Measurements from ENCODE around the gene RAD18. TPM values are rescaled to one million over a fixed set of nuclear protein-coding genes. Genes with fewer than 3 reads are reported as not detected.

Gene RAD18
- total RNA-seq, 1 experiment from 2014 or later = 44.9 TPM

GRCh38 chr3:8980756-8981257, 17.5 kb upstream of the RAD18 start:
- DNase-seq = no peak
- Histone ChIP-seq H3K27me3 (peaks cover 17% of the 10 kb centered on the region), H3K4me1 (no peaks in the 10 kb centered on the region), H3K27ac (no peak overlapping the region), H3K4me3 (no peak overlapping the region), H3K36me3 (no peaks in the 10 kb centered on the region), H3K9me3 (replicated peaks) (no peaks in the 10 kb centered on the region; the same call in 1 of the 2 replicates)

DNA sequence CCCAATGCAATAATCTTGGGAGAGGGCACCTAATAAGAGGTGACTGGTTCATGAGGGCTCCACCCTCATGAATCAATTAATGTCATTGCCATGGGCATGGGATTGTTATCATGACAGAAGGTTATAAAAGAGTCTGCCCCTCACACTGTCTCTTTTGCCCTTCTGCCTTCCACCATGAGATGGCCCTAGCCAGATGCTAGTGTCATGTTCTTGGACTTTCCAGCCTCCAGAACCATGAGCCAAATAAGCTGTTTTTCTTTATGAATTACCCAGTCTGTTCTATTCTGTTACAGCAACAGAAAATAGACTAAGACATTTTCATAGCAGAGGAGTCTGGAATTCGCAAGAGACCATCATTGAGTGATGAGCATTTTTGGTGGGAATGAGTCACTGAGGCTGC, 16.0 kb upstream of the RAD18 start:
- Histone ChIP-seq H3K4me3 (no peak overlapping the region), H3K4me1 (no peaks in the 10 kb centered on the region), H3K9me3 (replicated peaks) (no peaks in the 10 kb centered on the region; the same call in 1 of the 2 replicates), H3K36me3 (no peaks in the 10 kb centered on the region), H3K27me3 (peaks cover 17% of the 10 kb centered on the region), H3K27ac (no peak overlapping the region)
- no peak for DNase-seq

DNA sequence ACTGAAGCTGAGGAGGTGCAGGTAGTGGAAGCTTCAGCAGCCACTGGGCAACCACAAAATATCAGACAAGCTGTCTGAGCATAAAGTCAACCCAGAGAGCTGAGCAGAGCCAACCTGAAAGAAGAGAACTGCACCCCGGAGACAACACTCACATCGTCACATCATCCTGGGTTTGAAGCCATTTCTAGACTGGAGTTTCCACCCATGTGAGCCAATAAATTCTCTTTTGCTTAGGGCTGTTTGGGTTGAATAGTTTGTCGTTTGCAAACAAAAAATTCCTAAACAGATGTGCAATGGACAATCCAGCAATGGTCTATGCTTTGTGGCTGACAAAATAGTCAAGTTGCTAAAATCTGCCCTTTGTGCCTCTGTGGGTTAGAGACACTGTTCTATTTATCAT, 15.3 kb upstream of the RAD18 start:
- Histone ChIP-seq H3K27me3 (peaks cover 17% of the 10 kb centered on the region), H3K9me3 (replicated peaks) (no peaks in the 10 kb centered on the region; the same call in 1 of the 2 replicates), H3K27ac (no peak overlapping the region), H3K4me3 (no peak overlapping the region), H3K36me3 (no peaks in the 10 kb centered on the region), H3K4me1 (no peaks in the 10 kb centered on the region)
- DNase-seq = no peak

DNA sequence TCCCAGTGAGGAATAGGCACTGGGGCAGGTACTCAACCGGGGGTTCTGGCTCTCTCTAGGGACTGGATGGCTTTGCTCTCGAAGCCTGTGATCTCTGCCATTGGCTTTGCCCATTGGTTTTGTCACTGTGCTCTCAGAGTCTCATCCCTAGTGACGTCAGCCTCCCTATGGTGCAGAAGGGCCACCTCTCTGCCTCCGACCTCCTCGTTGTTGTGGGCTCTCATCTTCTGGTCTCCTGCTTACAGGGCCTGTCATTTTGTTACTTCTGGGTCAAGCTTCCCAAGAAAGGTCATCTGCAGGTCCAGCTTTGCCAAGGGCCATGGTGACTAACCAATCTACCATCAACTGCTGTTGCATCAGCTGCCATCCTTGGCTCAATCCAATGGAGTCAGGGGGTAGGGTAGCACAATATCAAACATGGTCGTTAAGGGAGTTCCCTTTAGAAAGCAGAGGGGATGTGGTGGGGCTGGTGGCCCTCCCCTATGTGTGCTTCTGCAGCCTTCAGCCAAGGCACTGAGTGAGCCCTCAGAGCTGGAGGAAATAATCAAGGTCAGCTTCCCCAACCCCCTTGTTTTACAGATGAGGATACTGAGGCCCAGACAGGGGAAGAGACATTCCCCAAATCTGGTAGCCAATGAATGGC, 13.4 kb upstream of the RAD18 start:
- DNase-seq = no peak
- H3K36me3 ChIP-seq = no peaks in the 10 kb centered on the region
- H3K4me3 ChIP-seq = no peak overlapping the region
- H3K27me3 ChIP-seq = peaks cover 12% of the 10 kb centered on the region
- no peaks in the 10 kb centered on the region for H3K4me1 ChIP-seq
- H3K9me3 ChIP-seq (replicated peaks) = no peaks in the 10 kb centered on the region; the same call in 1 of the 2 replicates
- H3K27ac ChIP-seq = no peak overlapping the region

DNA sequence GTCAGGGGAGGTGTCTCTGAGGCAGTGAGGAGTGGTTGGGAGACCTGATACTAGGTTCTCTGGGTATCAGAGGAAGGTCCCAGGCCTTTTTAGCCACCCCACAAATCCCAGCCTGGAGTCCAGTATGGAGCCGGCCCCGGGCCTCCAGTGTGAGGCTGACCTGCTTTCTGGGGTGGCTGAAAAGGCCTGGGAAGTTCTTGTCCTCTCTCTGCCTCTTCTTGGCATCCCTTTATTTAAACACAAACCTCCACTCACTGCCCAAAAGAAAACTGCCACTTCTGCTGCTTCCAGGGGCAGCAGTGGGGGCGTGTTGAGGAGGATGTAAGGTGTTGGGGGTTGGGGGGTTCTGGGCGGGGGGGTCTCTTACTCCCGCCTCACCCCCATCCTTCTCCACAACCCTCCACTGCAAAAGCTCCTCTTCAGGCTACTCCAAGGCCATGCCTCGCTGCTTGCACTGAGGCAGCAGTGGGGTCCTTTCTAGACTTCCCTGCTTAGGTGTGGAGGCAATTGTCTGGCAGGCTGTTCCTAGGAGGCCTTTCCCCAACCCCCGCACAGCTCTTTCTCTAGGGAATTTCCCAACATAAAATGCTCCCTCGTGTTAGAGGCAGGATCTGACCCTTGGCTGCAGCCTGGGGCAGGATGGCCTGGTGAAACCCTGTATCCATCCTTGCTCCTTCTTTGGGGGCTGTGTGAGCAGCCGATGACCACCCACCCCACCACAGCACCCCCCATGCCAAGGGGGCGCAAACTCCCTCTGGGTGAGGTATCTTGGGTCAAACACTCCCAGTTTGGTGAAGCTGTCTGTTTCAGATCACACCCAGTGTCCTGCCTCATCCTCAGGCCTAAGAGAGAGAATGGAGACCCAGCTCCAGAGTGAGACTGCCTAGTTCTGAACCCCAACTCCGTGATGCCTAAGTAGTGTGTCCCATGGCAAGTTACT, 12.1 kb upstream of the RAD18 start:
- DNase-seq = no peak
- Histone ChIP-seq H3K36me3 (no peaks in the 10 kb centered on the region), H3K27ac (no peak overlapping the region), H3K27me3 (peaks cover 7% of the 10 kb centered on the region; the same call in 1 of the 2 replicates), H3K9me3 (replicated peaks) (no peaks in the 10 kb centered on the region; the same call in 1 of the 2 replicates), H3K4me3 (no peak overlapping the region), H3K4me1 (no peaks in the 10 kb centered on the region)

GRCh38 chr3:8974458-8974857, 11.2 kb upstream of the RAD18 start:
- peaks cover 5% of the 10 kb centered on the region; the same call in 1 of the 2 replicates for H3K27me3 ChIP-seq
- no peak for DNase-seq
- no peaks in the 10 kb centered on the region; the same call in 1 of the 2 replicates for H3K9me3 ChIP-seq (replicated peaks)
- H3K4me3 ChIP-seq = no peak overlapping the region
- no peaks in the 10 kb centered on the region for H3K4me1 ChIP-seq
- H3K36me3 ChIP-seq = no peaks in the 10 kb centered on the region
- H3K27ac ChIP-seq = no peak overlapping the region

- Histone ChIP-seq H3K27ac (no peak overlapping the region), H3K4me1 (no peaks in the 10 kb centered on the region), H3K4me3 (no peak overlapping the region), H3K9me3 (replicated peaks) (no peaks in the 10 kb centered on the region), H3K27me3 (peaks cover 5% of the 10 kb centered on the region; the same call in 1 of the 2 replicates), H3K36me3 (no peaks in the 10 kb centered on the region)
- peak; percentile 63 to 84 for DNase-seq
Observed at GRCh38 chr3:8972639-8973038, 9.4 kb upstream of the RAD18 start.

DNA sequence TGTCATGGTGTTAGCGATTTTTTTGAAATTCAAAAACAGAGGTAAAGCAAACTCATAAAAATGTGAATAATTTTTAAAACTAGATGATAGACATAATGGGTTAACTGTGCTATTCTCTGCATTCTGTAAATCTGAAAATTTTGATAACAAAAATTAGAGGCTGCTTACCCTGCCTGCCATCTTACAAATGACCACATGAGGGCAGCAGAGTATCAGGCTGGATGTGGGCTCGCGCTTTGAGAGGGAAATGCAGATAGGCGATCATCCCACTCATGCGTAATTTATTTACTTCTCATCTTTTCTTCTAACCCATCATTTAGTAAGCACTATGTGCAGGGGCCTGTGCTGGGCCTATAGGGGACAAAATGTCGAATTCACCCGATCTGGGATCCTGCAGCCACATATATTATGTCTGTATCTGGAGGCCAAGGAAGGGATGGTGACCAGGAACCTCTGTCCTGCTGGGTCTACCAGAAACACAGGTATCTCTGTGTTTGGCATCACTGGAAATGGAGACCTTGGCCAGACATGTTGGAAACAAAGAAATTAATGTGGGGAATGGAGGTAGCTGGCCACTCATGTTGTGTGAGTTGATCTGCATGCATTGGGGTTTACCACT, 7.8 kb upstream of the RAD18 start:
- DNase-seq = peak; percentile 55 to 82
- Histone ChIP-seq H3K36me3 (no peaks in the 10 kb centered on the region), H3K4me1 (no peaks in the 10 kb centered on the region), H3K4me3 (no peak overlapping the region), H3K27me3 (peaks cover 5% of the 10 kb centered on the region; the same call in 1 of the 2 replicates), H3K9me3 (replicated peaks) (no peaks in the 10 kb centered on the region), H3K27ac (no peak overlapping the region)

DNA sequence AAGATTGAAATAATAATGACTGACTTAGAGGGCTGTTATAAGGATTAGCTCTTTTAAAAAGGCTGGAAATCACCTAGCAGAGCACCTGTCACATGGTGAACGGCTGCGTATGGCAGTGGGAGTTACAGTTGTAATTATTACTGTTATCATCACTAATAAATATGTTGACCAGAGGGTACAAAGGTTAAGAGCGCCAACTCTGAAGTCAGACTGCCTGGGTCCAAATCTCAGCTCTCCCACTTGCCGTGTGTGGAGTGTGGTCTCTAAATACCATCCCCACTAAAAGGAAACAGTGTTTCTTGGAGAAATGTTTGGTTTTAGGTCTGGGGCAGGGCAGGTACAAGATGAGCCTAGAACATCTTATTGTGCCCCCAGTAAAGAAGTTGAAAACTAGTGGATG, 6.0 kb upstream of the RAD18 start:
- Histone ChIP-seq H3K9me3 (replicated peaks) (no peaks in the 10 kb centered on the region), H3K36me3 (no peaks in the 10 kb centered on the region), H3K4me3 (no peak overlapping the region), H3K27ac (no peak overlapping the region), H3K4me1 (no peaks in the 10 kb centered on the region), H3K27me3 (peaks cover 5% of the 10 kb centered on the region; the same call in 1 of the 2 replicates)
- DNase-seq = no peak

DNA sequence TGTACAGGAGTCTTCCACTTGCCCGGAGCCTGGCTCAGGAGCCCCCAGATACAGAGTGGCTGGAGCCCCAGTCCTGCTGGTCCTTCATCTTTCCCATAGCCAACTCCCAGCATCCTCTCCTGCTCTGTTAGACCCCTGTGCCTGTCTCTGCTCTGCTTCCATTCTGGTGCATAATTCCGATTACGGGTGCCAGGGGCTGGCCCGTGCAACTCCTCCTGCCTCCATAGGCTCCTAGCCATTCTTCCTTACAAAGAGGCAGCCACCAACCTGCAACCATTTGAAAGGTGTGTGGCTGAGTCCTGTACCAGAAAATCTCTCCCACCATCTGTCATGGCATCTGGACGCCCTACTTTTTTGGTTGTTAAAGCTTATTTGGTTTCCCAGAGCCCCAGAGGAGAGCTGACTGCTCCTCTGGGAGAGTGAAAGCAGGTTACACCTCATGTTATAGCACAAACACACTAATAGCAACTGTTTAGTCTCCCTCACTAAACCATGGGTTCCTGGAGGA, 5.2 kb upstream of the RAD18 start:
- H3K9me3 ChIP-seq (replicated peaks) = no peaks in the 10 kb centered on the region
- no peak overlapping the region for H3K27ac ChIP-seq
- H3K4me3 ChIP-seq = no peak overlapping the region
- peaks cover 5% of the 10 kb centered on the region; the same call in 1 of the 2 replicates for H3K27me3 ChIP-seq
- no peaks in the 10 kb centered on the region for H3K4me1 ChIP-seq
- no peaks in the 10 kb centered on the region for H3K36me3 ChIP-seq
- no peak for DNase-seq

DNA sequence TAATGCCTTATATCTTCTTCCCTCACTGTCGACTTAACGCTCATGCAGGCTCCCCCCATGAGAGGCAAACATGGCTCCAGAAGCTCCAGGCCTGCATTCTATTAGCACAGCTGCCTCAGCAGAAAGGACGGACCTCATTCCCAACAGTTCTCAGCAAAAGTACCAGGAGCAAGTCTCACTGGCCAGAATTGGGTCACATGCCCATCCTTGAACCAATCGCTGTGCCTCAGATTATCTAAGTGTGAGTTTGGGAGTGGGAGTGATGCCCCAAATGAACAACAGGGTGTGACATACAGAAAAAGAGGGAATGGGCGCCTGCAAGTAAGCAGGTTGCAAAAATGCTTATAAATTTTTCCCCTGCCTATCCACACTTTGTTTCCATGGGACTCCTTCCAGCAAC, 4.3 kb upstream of the RAD18 start:
- Histone ChIP-seq H3K36me3 (no peaks in the 10 kb centered on the region), H3K4me3 (no peak overlapping the region), H3K4me1 (no peaks in the 10 kb centered on the region), H3K27ac (no peak overlapping the region), H3K27me3 (peaks cover 5% of the 10 kb centered on the region; the same call in 1 of the 2 replicates), H3K9me3 (replicated peaks) (no peaks in the 10 kb centered on the region)
- no peak for DNase-seq

DNA sequence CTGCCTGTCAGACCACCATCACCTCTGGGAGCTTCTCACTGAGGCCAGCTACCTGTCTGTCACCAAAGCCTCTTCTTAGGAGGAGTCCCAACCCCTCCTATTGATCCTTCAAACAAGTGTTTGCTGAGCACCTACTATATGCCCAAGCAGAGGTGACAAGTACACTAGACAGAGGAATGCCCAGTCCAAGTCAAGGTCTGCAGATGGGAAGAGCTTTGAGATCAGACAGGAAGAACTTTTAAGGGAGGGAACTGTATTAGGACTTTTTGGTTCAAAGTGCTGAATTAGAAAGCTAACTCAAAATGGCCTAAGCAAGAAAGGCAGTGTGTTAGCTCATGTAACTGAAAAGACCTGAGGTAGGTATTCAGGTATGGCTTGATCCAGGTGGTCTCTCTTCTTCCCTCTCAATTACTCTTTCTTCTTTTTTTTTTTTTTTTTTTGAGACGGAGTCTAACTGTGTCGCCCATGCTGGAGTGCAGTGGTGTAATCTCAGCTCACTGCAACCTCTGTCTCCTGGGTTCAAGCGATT, 3.6 kb upstream of the RAD18 start:
- H3K4me1 ChIP-seq = no peaks in the 10 kb centered on the region
- peaks cover 5% of the 10 kb centered on the region; the same call in 1 of the 2 replicates for H3K27me3 ChIP-seq
- H3K27ac ChIP-seq = no peak overlapping the region
- no peaks in the 10 kb centered on the region for H3K36me3 ChIP-seq
- H3K9me3 ChIP-seq (replicated peaks) = no peaks in the 10 kb centered on the region
- no peak overlapping the region for H3K4me3 ChIP-seq
- no peak for DNase-seq

- no peak overlapping the region for H3K27ac ChIP-seq
- H3K36me3 ChIP-seq = no peaks in the 10 kb centered on the region
- no peaks in the 10 kb centered on the region for H3K9me3 ChIP-seq (replicated peaks)
- H3K4me3 ChIP-seq = no peak overlapping the region
- no peaks in the 10 kb centered on the region for H3K4me1 ChIP-seq
- peaks cover 2% of the 10 kb centered on the region; the same call in 1 of the 2 replicates for H3K27me3 ChIP-seq
- DNase-seq = no peak
Observed at GRCh38 chr3:8966150-8966819, 3.0 kb upstream of the RAD18 start.
